Choroid plexus epithelial cell (primary cell): ENCODE measurements around the gene TMEM11.

ENCODE experiments used
- DNase-seq: peaks from one replicate; pipeline ENCODE4 v3.0.0-alpha.2; 2010; ENCODE audit warnings: low read depth
- H3K4me3 ChIP-seq: 2 replicates; pipeline ENCODE4 v1.5.1; 2011; ENCODE audit warnings: low read depth, mild to moderate bottlenecking, control low read depth, low read length, moderate library complexity
- TF ChIP-seq, protein P1 (sequence below): conservative IDR thresholded peaks from 2 replicates; pipeline ENCODE4 v1.5.1; 2011; ENCODE audit warnings: low read depth, mild to moderate bottlenecking, control low read depth, inconsistent platforms, low read length, moderate library complexity

Gene TMEM11

DNA sequence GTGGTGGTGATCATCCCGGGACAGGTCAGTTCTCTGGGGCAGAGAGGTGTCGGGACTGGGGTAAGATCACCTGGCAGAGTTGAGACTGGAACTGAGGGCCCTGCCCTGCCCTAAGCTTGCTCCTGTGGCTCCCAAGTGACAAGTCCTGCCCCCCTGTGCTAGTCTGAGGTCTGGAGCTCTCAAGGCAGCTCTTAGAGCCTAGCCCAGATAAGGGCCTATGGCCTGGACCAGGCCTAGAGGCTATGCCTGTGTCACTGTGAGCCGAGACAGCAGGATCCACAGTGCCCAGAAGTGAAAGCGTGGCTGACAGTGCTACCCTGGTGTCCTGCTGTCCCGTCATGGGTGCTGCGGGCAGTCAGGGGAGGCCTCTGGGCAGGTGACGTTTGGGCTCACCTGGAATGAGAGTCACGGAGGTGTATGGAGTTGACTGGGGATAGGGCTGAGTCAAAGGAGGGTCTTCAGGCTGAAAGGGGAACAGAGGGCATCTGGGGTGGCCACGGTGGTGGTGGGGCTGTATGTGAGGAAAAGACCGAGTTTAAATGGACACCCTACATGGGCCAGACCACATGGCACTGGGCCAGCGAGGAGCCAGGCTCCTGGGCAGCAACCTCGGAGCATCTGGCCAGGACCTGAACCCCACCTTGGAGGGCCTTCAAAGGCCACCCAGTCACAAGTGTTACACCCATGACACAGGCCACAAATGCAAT is 33.7 kb upstream of the TMEM11 start:
- TF ChIP-seq, protein P1, sequence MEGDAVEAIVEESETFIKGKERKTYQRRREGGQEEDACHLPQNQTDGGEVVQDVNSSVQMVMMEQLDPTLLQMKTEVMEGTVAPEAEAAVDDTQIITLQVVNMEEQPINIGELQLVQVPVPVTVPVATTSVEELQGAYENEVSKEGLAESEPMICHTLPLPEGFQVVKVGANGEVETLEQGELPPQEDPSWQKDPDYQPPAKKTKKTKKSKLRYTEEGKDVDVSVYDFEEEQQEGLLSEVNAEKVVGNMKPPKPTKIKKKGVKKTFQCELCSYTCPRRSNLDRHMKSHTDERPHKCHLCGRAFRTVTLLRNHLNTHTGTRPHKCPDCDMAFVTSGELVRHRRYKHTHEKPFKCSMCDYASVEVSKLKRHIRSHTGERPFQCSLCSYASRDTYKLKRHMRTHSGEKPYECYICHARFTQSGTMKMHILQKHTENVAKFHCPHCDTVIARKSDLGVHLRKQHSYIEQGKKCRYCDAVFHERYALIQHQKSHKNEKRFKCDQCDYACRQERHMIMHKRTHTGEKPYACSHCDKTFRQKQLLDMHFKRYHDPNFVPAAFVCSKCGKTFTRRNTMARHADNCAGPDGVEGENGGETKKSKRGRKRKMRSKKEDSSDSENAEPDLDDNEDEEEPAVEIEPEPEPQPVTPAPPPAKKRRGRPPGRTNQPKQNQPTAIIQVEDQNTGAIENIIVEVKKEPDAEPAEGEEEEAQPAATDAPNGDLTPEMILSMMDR = no peak
- no peak for DNase-seq
- no peak overlapping the region for H3K4me3 ChIP-seq

DNA sequence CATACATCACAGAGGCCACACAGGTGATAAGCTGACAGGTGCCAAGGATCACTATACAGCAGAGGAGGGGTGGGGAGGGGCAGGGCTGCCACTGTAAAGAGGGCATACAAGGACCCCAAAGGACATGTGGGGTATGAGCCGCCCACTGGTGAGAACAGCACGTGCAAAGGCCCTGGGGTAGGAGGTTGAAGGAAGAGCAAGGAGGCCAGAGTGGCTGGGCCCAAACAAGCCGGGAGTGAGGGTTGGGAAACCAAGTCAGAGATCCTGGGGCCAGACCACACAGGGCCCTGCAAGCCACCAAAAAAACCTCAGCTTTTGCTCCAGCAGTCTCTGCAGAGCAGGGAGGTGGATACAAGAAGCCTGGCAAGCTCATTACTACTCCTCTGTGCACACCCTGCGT is 32.7 kb upstream of the TMEM11 start:
- TF ChIP-seq, protein P1 = no peak
- H3K4me3 ChIP-seq = no peak overlapping the region
- DNase-seq = no peak

DNA sequence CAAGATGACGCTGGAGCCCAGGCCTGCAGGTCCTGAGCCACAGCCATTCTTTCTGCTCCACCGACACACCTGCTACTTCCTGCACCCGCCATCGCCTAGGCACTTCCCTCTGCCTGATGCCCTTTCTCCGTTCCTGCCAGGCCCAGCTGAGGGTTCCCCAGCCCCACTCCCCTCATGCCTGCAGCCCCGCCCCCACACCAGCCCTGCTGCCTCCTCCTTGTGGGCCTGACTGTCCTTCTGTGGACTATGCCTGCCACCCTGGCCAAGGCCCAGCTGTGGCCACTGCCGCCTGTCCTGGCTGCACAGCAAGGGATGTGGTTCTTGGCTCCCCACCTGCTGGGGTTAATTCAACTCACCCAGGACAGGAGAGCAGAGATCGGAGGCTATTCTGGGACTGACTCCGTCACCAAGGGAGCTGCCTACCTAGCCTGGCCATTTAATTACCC is 31.7 kb upstream of the TMEM11 start:
- no peak overlapping the region for H3K4me3 ChIP-seq
- no peak for DNase-seq
- TF ChIP-seq, protein P1 = no peak

DNA sequence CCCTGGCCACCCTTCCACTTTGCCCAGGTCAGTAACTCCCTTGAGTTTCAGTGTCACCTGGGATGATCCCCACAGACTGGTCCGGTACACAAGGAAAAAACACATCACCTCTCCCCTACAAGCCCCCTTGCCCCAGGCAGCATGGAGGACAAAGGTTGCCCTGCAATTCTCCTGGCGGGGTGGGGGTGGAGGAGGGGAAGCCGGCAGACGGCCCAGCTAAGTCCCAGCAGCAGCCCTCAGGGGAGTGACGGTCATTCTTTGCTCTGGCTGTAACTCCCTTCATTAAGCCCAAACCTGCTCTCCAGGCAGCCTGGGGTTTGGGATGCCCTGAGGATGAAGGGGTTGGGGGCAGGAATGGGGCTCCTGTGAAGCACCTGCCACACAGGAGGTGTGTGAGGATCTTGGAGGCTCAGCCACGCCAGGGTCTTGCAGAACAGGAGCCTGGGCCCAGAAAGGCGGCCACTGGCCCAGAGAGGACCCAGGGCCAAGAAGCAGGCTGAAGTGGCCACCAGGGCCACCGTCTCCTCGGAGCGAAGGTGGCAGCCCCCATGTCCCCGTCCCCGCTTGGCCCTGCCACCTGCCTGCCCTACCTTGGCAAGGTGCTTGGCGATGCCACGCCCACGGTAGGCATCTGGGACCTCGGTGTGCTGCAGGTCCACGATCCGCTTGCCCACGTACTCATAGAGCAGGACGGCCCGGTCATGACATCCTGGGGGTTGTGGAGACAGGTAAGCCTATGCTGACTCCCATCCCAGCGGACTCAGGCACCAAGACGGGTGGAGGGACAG is 29.7 kb upstream of the TMEM11 start:
- no peak for DNase-seq
- H3K4me3 ChIP-seq = no peak overlapping the region
- TF ChIP-seq, protein P1 = no peak

DNA sequence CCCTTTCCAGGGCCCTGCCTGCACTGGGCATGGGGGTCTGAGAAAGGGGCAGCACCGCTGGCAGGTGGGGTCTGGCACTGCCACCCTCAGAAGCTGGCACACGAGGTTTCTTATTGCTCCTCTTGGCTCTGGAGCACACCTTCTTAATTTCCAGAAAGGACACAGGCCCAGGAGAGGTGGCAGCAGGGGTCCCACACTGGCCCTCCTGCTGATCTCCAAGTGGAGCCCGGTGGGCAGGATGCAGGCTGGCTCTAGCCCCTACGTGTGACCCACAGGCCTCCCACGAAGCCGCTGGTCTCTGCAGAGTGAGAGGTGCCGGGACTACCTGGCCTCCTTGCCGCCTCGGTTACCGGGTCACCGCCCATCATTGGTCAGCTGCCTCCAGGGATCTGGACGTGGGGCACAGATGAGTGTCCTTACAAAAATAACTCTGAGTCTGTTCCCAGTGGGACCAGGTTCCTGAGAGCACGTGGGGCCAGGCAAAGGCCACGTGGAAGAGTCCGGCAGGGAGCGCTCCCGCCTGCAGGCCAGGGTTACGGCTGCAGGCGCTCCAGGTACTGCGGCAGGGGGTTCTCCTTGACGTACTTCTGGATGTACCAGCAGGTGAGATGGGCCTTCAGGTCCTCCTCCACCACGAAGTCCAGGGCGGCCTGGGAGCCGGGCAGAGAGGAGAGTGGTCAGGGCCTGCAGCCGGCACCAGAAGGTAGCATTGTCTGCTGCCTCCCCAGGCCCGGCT is 29.0 kb upstream of the TMEM11 start:
- H3K4me3 ChIP-seq = no peak overlapping the region
- TF ChIP-seq, protein P1 = no peak
- DNase-seq = no peak

DNA sequence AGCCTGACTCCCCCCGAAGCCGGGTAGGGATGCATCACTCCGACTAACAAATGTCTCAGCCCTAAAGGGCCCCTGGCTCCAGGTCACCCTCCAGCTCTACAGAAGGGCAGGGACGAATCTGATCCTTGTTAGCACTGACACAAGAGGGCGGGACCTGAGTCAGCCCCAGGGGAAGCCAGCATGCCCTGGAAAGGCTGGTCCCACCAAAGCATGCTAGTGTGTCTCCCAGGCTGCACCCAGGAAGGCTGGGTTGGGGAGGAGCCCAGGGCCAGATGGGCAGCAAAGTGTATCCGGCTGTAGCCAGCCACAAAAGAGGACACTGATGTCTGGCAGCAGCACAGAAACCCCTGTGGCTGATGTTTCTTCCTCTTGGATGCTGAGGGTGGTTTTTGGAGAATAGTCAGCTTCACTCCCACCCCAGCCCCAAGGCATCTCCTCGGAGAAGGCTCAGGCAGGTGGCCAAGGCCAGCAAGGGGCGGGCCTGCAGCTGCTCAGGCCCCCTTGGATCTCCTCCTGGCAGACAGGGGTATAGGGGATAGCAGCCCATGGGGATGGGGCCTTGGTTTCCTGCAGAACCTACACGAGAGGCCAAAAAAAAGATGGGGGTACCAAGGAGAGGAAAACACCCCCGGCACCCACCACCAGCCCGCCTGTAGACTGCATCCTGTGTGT is 28.2 kb upstream of the TMEM11 start:
- TF ChIP-seq, protein P1 = no peak
- H3K4me3 ChIP-seq = no peak overlapping the region
- peak; percentile 5 for DNase-seq
